ENCODE data around the gene DDX46. TPM values are rescaled to one million over a fixed set of nuclear protein-coding genes. Genes with fewer than 3 reads are reported as not detected.

Gene DDX46
- total and polyA plus RNA-seq, 4 donors = 34.9 to 54.8 (median 46.3) TPM

Small RNAs within 50 kb of the gene (small RNA-seq; reads per million reads assigned to genes)
- not detected for gene RNU6-757P (ENCODE audit: low replicate concordance)

Other genes starting within 250 kb of the DDX46 start
- gene JADE2, start 233.1 kb upstream of the DDX46 start, total RNA-seq = 10 to 100 TPM in 1 of 2 donors, 1 to 10 TPM in 1; 9.1 to 12.1 TPM
- 1 to 10 TPM; 6.0 to 8.7 TPM for gene JADE2, start 233.1 kb upstream of the DDX46 start, polyA plus RNA-seq (ENCODE audit: insufficient read length in 2 of 2)
- 10 to 100 TPM; 50.5 to 58.0 TPM for gene SAR1B, start 126.0 kb upstream of the DDX46 start, total RNA-seq
- gene SAR1B, start 126.0 kb upstream of the DDX46 start, polyA plus RNA-seq (ENCODE audit: insufficient read length in 2 of 2) = 10 to 100 TPM; 43.2 to 47.9 TPM
- gene SEC24A, start 110.0 kb upstream of the DDX46 start, total RNA-seq = 10 to 100 TPM; 14.9 to 38.2 TPM
- gene SEC24A, start 110.0 kb upstream of the DDX46 start, polyA plus RNA-seq (ENCODE audit: insufficient read length in 2 of 2) = 10 to 100 TPM; 16.4 to 22.9 TPM
- gene CAMLG, start 20.2 kb upstream of the DDX46 start, total RNA-seq = 10 to 100 TPM; 46.7 to 63.9 TPM
- 100 to 1,000 TPM in 1 of 2 donors, 10 to 100 TPM in 1; 85.9 to 105 TPM for gene CAMLG, start 20.2 kb upstream of the DDX46 start, polyA plus RNA-seq (ENCODE audit: insufficient read length in 2 of 2)
- gene C5orf24, start 87.2 kb downstream of the DDX46 start, total RNA-seq = 10 to 100 TPM; 46.2 to 97.6 TPM
- gene C5orf24, start 87.2 kb downstream of the DDX46 start, polyA plus RNA-seq (ENCODE audit: insufficient read length in 2 of 2) = 100 to 1,000 TPM in 1 of 2 donors, 10 to 100 TPM in 1; 77.5 to 101 TPM
- gene TXNDC15, start 115.6 kb downstream of the DDX46 start, total RNA-seq = 10 to 100 TPM; 86.8 to 96.5 TPM
- 100 to 1,000 TPM; 111 to 120 TPM for gene TXNDC15, start 115.6 kb downstream of the DDX46 start, polyA plus RNA-seq (ENCODE audit: insufficient read length in 2 of 2)
- gene PCBD2, start 146.4 kb downstream of the DDX46 start, total RNA-seq = 10 to 100 TPM in 1 of 2 donors, 1 to 10 TPM in 1; 9.4 to 11.3 TPM
- 10 to 100 TPM; 11.5 to 12.9 TPM for gene PCBD2, start 146.4 kb downstream of the DDX46 start, polyA plus RNA-seq (ENCODE audit: insufficient read length in 2 of 2)
- gene CATSPER3, start 209.1 kb downstream of the DDX46 start, total RNA-seq = under 1 TPM; 0.33 to 0.79 TPM
- gene CATSPER3, start 209.1 kb downstream of the DDX46 start, polyA plus RNA-seq (ENCODE audit: insufficient read length in 2 of 2) = under 1 TPM in 1 of 2 donors, not detected in 1; 0.75 TPM